MCF 10A (cell line): ENCODE data around the gene CACNA1B. TPM values are rescaled to one million over a fixed set of nuclear protein-coding genes. Genes with fewer than 3 reads are reported as not detected.

Experiments used
- BruUV-seq: library from RNA; stranded (reverse); fragments of 400-500 nt; replicated peaks from 2 replicates; lab custom pipeline; 2021; lab: Mats Ljungman, UMichigan
- CTCF ChIA-PET: fragments of 300-600 bp; sonication (Branson Sonifier 250); formaldehyde crosslinking; extraction: SDS; loops from one replicate; lab custom pipeline; 2021; ENCODE audit warnings: antibody characterized with exemption, inconsistent platforms; lab: Yijun Ruan, JAX
- POLR2A ChIA-PET: fragments of 300-600, 350-650 bp; sonication (Branson Sonifier 250); formaldehyde crosslinking; extraction: SDS; loops from one replicate; lab custom pipeline; 2020; ENCODE audit warnings: antibody characterized with exemption, inconsistent platforms; lab: Yijun Ruan, JAX
- DNase-seq: peaks from one replicate; pipeline ENCODE4 v3.0.0-alpha.2; 2018; ENCODE audit not compliant: unreplicated experiment
- H3K27ac Mint-ChIP-seq: one replicate; pipeline ENCODE4 v1.8.0; 2022; ENCODE audit warnings: mild to moderate bottlenecking, low read depth, mixed read lengths; ENCODE audit not compliant: unreplicated experiment
- H3K27me3 Mint-ChIP-seq: one replicate; pipeline ENCODE4 v1.8.0; 2022; ENCODE audit warnings: mixed read lengths; ENCODE audit not compliant: insufficient read depth, unreplicated experiment
- H3K36me3 Mint-ChIP-seq: one replicate; pipeline ENCODE4 v1.8.0; 2022; ENCODE audit warnings: mild to moderate bottlenecking, moderate library complexity, mixed read lengths; ENCODE audit not compliant: insufficient read depth, unreplicated experiment
- H3K4me1 Mint-ChIP-seq: one replicate; pipeline ENCODE4 v1.8.0; 2022; ENCODE audit warnings: mixed read lengths; ENCODE audit not compliant: insufficient read depth, unreplicated experiment
- H3K4me3 Mint-ChIP-seq: one replicate; pipeline ENCODE4 v1.8.0; 2022; ENCODE audit warnings: mild to moderate bottlenecking, moderate library complexity, mixed read lengths; ENCODE audit not compliant: unreplicated experiment
- H3K9me3 Mint-ChIP-seq: one replicate; pipeline ENCODE4 v1.8.0; 2022; ENCODE audit warnings: mixed read lengths; ENCODE audit not compliant: unreplicated experiment
- intact Hi-C: fragments of 100-400 bp; cut with micrococcal nuclease; formaldehyde crosslinking; loops from 2 replicates; pipeline ENCODE4 v1.14.1; 2022
- total RNA-seq: library from RNA; stranded (reverse); gene quantifications from 2 replicates; pipeline ENCODE4 v1.2.3, GENCODE V29; 2022
- TF ChIP-seq, protein P1 (sequence below): fragments of 200-600 bp; IDR thresholded peaks from one replicate; pipeline ENCODE4 v1.8.0; 2022; ENCODE audit warnings: antibody characterized with exemption, mild to moderate bottlenecking; ENCODE audit not compliant: unreplicated experiment

Gene CACNA1B
- total RNA-seq, 1 experiment from 2014 or later, result not detected

DNA sequence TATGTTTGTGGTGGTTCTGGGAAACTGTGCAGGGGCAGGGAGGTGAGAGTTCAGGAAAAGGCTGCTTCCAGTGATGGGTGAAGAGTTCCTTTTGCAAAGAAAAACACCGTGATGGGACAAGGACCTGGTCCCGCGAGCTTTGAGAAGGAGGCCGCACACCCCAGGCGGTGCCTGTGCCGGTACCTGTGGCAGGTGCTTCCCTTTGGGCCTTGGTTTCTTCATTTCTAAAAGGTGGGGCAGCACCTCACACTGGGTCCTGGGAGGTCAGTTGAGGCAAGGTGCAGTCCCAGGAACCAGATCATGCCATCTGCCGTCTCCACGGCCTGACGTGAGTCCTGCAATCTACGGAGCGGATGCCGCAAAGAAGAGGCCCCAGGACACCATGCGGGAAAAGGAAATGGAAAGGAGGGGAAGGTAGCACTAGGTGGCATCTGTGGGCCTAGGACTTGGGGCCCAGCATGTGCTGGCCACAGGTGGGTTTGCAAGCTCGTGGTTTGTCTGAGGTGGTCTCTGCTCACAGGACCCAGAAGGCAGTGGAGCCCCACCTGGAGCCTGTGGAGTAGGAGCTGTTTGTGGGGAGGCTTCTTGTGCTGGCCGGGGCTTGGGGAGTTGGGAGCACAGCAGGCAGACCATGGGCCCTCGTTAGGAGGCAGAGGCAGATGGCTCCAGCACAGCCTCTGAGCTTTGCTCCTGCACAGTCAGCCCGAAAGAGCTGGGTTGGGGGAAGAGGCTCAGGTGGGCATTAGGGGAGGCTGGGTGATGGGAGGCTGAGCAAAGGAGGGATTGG, 131.6 kb downstream of the CACNA1B start:
- H3K4me1 Mint-ChIP-seq, result no peaks in the 10 kb centered on the region
- intact Hi-C loops, result no loop called here
- H3K27ac Mint-ChIP-seq, result no peak overlapping the region
- H3K4me3 Mint-ChIP-seq, result no peak overlapping the region
- POLR2A ChIA-PET, result no interaction called here
- H3K36me3 Mint-ChIP-seq, result no peaks in the 10 kb centered on the region
- no TSS peak for BruUV-seq
- TF ChIP-seq, protein P1, sequence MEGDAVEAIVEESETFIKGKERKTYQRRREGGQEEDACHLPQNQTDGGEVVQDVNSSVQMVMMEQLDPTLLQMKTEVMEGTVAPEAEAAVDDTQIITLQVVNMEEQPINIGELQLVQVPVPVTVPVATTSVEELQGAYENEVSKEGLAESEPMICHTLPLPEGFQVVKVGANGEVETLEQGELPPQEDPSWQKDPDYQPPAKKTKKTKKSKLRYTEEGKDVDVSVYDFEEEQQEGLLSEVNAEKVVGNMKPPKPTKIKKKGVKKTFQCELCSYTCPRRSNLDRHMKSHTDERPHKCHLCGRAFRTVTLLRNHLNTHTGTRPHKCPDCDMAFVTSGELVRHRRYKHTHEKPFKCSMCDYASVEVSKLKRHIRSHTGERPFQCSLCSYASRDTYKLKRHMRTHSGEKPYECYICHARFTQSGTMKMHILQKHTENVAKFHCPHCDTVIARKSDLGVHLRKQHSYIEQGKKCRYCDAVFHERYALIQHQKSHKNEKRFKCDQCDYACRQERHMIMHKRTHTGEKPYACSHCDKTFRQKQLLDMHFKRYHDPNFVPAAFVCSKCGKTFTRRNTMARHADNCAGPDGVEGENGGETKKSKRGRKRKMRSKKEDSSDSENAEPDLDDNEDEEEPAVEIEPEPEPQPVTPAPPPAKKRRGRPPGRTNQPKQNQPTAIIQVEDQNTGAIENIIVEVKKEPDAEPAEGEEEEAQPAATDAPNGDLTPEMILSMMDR, result no peak
- no peak for DNase-seq
- H3K27me3 Mint-ChIP-seq, result peaks cover 22% of the 10 kb centered on the region
- no peaks in the 10 kb centered on the region for H3K9me3 Mint-ChIP-seq
- CTCF ChIA-PET, result no interaction called here

DNA sequence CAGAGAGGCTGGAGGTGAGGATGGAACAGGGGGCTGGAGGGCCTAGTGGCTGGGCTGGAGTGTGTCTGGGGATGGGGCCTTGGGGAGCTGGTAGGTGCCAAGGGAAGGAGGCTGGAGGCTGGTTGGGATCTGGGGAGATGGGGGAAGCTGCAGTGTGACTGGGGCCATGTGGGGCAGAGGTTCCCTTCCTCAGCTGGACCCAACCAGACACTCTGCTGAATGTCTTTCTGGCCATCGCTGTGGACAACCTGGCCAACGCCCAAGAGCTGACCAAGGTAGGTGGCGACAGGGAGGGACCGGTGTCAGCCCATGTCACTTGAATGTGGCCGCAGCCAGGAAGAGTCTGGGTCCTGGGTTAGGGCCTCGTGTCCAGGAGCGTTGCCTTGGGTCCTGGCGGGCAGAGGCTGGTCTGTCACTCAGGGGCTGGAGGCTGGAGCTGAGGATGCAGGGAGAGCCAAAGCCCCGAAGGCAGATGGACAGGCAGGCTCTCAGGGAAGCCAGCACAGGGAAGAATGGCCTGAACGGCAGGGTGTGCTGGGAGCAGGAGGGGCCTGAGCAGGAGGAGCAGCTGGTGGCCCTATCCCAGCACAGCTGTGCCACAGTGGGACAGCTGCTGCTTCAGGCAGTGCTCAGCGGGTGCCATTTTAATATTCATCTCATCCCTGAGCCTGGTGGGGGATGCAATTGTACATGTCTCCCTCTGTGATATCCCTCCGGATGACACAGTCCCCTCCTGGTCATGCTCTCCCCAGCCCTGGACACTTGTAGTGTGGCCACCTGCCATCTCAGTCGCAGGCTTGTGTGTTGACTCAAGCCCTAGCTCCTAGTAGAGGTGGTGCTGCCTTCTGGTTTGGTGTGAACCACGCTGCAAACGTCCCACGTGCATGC, 132.5 kb downstream of the CACNA1B start:
- POLR2A ChIA-PET, result no interaction called here
- intact Hi-C loops, result no loop called here
- no peak overlapping the region for H3K4me3 Mint-ChIP-seq
- no TSS peak for BruUV-seq
- H3K27ac Mint-ChIP-seq, result no peak overlapping the region
- peaks cover 13% of the 10 kb centered on the region for H3K27me3 Mint-ChIP-seq
- no peak for DNase-seq
- TF ChIP-seq, protein P1, result no peak
- H3K9me3 Mint-ChIP-seq, result no peaks in the 10 kb centered on the region
- no peaks in the 10 kb centered on the region for H3K36me3 Mint-ChIP-seq
- no peaks in the 10 kb centered on the region for H3K4me1 Mint-ChIP-seq
- CTCF ChIA-PET, result no interaction called here

DNA sequence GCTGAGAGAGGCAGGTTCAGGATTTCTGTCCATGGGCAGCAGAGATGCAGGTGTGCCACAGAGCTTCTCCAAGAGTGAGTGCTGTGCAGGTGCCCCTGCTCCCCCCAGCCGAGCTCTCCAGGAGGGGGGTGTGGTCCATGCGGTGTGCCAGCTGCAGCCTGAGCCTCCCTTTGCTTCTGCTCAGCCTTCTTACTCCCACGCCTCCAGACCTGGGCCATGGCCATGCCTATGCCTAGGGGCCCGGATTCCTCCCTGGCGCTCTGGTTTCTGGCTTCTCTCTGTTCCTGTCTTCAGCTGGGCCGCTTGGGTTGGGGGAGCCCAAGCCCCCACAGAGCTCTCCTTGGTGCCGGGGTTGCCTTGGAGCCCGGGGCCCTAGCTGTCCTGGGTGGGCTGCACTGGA, 133.3 kb downstream of the CACNA1B start:
- Mint-ChIP-seq H3K27ac (no peak overlapping the region), H3K4me1 (no peaks in the 10 kb centered on the region), H3K9me3 (no peaks in the 10 kb centered on the region), H3K36me3 (no peaks in the 10 kb centered on the region), H3K27me3 (peaks cover 11% of the 10 kb centered on the region), H3K4me3 (no peak overlapping the region)
- no peak for DNase-seq
- intact Hi-C loops, result no loop called here
- TF ChIP-seq, protein P1, result no peak
- CTCF ChIA-PET, result no interaction called here
- no TSS peak for BruUV-seq
- POLR2A ChIA-PET, result no interaction called here

DNA sequence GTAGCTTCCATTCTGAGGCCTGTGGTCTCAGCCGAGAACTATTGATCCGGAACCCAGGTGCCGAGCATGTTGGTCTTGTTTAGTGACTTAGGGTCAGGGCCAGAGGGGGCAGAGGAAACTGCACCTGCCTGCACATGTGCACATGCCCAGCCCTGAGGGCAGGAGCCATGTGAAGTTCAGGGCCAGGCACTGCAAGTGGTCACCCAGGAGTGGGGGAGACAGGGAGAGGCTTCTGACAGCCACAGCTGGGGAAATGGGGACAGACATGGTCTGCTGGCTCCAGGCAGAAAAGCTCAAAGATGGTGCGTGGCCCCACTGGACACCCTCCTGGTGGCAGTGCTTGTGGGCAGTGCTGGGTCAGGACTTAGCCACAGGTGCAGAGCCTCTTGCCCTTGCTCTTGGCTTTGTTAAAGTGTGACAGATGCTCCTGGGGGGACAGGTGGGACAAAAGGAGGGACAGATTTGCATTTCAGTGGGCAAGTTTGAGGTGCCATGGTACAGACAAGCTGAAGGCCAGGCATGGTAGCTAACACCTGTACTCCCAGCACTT, 134.4 kb downstream of the CACNA1B start:
- BruUV-seq, result no TSS peak
- Mint-ChIP-seq H3K4me3 (no peak overlapping the region), H3K27me3 (no peaks in the 10 kb centered on the region), H3K4me1 (no peaks in the 10 kb centered on the region), H3K36me3 (no peaks in the 10 kb centered on the region), H3K27ac (no peak overlapping the region), H3K9me3 (no peaks in the 10 kb centered on the region)
- ChIA-PET CTCF (interaction anchor here (0.6 kb wide), 1 partner anchor 41 kb away, joined by 4 read pairs; no protein-coding TSS in a partner anchor), POLR2A (no interaction called here)
- intact Hi-C loops, result no loop called here
- DNase-seq, result no peak
- TF ChIP-seq, protein P1, result no peak
